Measurements from ENCODE around the gene BDH1.

DNA sequence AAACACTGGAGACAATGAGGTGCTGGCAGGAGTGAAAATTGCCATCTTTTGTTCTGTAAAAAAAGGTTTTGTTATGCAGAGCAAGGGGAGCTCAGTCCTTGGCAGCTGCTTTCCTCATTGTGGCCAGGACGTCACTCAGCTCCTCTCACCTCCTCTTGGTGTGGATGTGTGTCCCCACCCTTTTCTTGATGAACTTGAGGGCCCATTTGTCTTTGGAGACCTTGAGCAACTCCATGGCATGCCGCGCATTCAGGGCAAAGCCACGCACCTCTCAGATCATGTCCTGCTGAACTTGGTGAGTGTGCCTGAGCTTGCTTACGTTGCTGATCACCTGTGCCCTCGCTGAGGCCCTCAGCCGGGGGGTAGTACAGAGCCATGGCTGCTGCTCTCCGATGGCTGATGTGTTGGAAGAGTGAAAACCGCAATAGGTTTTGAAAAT, 24.5 kb upstream of the BDH1 start:
- TF ChIP-seq, protein P1, sequence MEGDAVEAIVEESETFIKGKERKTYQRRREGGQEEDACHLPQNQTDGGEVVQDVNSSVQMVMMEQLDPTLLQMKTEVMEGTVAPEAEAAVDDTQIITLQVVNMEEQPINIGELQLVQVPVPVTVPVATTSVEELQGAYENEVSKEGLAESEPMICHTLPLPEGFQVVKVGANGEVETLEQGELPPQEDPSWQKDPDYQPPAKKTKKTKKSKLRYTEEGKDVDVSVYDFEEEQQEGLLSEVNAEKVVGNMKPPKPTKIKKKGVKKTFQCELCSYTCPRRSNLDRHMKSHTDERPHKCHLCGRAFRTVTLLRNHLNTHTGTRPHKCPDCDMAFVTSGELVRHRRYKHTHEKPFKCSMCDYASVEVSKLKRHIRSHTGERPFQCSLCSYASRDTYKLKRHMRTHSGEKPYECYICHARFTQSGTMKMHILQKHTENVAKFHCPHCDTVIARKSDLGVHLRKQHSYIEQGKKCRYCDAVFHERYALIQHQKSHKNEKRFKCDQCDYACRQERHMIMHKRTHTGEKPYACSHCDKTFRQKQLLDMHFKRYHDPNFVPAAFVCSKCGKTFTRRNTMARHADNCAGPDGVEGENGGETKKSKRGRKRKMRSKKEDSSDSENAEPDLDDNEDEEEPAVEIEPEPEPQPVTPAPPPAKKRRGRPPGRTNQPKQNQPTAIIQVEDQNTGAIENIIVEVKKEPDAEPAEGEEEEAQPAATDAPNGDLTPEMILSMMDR (CRISPR knock-in tag; IDR thresholded peaks at IDR 0.05) = no peak
- no peak for TF ChIP-seq KLF13 (CRISPR knock-in tag; IDR thresholded peaks at IDR 0.05)
- no peak for TF ChIP-seq ZNF577 (CRISPR knock-in tag; IDR thresholded peaks at IDR 0.05; ENCODE audit: borderline replicate concordance, low read depth)
- TF ChIP-seq, protein P2, sequence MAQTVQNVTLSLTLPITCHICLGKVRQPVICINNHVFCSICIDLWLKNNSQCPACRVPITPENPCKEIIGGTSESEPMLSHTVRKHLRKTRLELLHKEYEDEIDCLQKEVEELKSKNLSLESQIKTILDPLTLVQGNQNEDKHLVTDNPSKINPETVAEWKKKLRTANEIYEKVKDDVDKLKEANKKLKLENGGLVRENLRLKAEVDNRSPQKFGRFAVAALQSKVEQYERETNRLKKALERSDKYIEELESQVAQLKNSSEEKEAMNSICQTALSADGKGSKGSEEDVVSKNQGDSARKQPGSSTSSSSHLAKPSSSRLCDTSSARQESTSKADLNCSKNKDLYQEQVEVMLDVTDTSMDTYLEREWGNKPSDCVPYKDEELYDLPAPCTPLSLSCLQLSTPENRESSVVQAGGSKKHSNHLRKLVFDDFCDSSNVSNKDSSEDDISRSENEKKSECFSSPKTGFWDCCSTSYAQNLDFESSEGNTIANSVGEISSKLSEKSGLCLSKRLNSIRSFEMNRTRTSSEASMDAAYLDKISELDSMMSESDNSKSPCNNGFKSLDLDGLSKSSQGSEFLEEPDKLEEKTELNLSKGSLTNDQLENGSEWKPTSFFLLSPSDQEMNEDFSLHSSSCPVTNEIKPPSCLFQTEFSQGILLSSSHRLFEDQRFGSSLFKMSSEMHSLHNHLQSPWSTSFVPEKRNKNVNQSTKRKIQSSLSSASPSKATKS (CRISPR knock-in tag; IDR thresholded peaks at IDR 0.05) = no peak
- TF ChIP-seq, protein P3, sequence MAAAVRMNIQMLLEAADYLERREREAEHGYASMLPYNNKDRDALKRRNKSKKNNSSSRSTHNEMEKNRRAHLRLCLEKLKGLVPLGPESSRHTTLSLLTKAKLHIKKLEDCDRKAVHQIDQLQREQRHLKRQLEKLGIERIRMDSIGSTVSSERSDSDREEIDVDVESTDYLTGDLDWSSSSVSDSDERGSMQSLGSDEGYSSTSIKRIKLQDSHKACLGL (CRISPR knock-in tag; IDR thresholded peaks at IDR 0.05) = no peak
